ENCODE measurements around the gene EXT2.

GRCh38 chr11:44258839-44259420, 163.5 kb downstream of the EXT2 start:
- TF ChIP-seq CTCF (IDR thresholded peaks at IDR 0.05; ENCODE audit: poor library complexity) = no peak
- TF ChIP-seq EZH2phosphoT487 (IDR thresholded peaks at IDR 0.05; ENCODE audit: low read depth, severe bottlenecking, unreplicated experiment) = no peak

All from hepatocyte (in vitro differentiated cells).